Measurements from ENCODE around the gene PSMD9.

Gene PSMD9

DNA sequence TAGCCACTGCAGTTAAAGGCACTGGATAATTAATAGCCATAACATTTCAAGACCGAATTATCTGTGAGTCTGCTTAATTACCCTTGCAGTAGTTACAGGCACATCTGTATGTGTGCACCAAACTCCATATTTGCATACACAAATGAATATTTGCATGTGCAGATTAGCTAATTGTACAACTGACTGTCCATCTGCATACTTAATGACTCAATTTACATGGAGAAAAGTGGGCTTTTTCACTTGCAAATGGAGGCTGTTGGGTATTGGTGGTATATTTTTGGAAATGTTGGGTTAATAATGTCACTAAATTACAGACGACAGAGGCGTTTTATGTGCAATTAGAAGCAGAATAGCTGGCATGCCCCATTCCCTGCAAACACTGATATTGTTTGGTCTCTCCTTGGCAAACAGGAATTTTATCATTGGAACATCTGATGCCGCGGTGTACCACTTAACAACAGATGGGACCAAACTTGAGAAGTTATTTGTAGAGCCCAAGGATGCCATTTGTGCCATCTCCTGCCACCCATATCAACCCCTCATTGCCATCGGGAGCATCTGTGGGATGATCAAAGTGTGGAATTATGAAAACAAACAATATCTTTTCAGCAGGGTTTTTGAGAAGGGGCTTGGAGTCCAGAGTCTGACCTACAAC lies 69.4 kb downstream of the PSMD9 start:
- no peak for DNase-seq

DNA sequence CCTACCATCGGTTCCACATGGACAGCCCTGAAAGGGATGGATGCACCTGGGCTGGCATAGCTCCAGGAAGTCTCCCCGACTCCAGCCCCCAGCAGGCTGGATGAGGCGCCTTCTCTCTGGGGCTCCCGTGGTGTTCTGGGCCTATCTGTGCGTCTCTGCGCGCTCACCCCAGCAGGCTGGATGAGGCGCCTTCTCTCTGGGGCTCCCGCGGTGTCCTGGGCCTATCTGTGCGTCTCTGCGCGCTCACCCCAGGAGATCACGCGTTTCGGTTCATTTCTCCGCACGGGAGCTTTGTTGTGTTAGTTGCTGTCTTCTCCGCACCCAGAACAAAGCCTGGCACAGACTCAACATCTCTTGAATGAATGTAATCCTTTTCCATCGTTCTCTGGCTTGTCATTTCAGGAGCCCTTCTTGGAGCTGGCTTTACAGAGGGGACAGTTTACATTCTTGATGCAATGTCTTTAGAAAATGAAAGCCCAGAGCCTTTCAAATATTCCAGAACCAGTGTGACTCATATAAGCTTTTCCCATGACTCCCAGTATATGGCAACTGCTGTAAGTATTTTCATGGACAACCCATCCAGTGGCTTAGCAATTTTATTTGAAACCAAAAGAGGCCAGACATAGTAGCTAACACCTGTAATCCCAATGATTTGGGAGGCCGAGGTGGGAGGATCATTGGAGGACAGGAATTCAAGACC lies 70.1 kb downstream of the PSMD9 start:
- no peak for DNase-seq

- no peak for DNase-seq
These were observed 72.0 kb downstream of the PSMD9 start for GRCh38 chr12:121960541-121960940.

DNA sequence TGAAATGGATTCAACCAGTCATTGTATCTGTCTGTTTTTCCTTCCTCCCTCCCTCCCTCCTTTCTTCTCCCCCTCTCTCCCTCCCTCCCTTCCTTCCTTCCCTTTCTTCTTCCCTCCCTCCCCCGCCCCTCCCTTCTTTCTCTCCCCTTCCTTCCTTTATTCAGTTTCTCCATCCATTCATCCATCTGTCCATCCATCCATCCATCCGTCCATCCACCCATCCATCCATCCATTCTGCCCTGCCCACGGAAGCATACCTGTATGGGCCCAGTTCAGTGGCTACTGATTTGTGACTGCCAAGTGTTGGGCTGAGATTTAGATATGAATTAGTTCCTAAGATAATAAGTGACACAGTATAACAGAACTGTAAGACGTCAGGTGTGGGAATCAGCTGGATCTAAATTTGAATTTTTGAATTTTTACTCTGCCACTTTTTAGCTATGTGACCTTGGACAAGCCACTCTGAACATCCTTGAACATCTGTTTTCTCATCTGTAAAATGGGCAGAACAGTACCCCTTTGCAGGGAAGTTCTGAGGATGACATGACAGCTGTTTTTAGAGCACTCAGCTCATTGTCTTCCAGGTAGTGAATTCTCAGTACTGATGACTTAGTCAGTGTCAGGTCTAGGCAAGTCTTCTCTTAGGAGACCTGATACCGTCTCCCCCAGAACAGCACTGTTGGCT lies 72.7 kb downstream of the PSMD9 start:
- DNase-seq: no peak

DNA sequence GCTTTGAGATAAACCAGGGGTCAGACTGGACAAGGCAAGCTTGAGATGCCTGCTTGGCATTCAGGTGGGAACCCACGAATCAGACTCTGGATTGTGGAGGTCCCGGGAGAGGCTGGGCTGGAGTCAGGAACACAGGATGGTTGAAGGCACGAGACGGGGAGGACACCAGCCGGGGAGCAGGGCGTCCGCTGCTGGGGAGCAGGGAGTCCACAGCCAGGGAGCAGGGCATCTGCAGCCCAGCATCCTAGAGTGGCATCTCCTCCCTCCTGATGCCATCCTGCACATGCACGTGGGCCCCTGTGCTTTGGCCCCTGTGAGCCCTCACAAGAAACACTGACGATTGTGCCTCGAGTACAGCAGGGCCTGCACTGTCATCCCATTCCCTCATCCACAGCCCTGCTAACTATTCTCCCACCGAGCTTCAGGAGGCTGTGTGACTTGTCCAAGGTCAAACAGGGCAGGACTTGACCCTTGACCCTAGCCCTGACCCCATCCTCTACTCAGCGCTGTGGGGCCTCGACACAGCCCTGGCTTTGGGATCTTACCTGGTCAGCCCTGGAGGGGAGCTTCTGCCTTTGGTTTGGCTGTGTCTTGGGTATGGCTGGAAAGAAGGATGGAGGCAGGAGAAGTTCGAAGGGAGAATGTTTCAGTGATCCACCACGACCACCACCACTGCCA lies 74.9 kb downstream of the PSMD9 start:
- no peak for DNase-seq

DNA sequence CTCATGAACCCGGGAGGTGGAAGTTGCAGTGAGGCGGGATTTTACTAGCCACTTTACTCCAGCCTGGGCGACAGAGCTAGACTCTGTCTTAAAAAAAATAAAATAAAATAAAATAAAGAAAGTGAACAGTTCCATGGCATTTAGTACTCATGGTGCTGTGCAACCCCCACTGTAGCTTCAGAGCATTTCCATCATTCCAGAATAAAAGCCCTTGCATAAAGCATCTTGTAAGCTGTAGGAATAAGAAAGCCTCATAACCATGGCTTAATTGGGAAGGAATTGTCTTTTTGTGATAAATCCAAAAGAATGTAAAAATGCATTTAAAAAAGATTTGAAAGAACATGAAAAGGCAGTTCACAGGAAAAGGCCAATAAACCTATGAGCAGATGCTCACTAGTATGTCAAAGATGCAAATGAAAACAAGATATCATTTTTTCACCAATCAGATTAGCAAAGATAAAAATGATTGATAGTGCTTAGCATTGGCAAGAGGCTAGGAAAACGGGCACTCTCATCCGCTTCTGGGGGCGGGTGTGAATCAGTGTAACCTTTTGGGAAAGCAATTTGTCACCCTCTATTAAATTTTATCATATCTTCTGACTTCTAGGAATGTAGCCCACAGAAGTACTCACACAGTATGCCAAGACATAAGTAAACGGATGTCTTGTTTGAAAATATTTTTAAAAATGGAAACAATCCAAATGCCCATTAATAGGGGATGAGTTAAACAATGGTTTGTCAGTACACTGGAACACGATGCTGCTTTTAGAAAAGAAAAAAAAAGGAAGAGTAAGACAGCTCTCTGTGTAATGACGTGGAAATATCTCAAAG lies 76.4 kb downstream of the PSMD9 start:
- DNase-seq: no peak

- no peak for DNase-seq
These were observed 78.4 kb downstream of the PSMD9 start for GRCh38 chr12:121966959-121967358.
